D721Med (cell line): ENCODE data around the gene SLX4IP.

Experiments used
- DNase-seq: peaks from one replicate; pipeline ENCODE4 v3.0.0; 2011; ENCODE audit warnings: low spot score; ENCODE audit not compliant: insufficient read length
- FAIRE-seq: peaks from 2 replicates; lab custom pipeline; 2011; peaks lifted over from hg19 to GRCh38; lab: Jason Lieb, UNC
- TF ChIP-seq, protein P1 (sequence below): IDR thresholded peaks from 2 replicates; pipeline ENCODE4 v1.5.1; 2012; ENCODE audit warnings: mild to moderate bottlenecking, control low read depth; ENCODE audit not compliant: insufficient read depth; ENCODE audit errors: missing control alignments

Gene SLX4IP

DNA sequence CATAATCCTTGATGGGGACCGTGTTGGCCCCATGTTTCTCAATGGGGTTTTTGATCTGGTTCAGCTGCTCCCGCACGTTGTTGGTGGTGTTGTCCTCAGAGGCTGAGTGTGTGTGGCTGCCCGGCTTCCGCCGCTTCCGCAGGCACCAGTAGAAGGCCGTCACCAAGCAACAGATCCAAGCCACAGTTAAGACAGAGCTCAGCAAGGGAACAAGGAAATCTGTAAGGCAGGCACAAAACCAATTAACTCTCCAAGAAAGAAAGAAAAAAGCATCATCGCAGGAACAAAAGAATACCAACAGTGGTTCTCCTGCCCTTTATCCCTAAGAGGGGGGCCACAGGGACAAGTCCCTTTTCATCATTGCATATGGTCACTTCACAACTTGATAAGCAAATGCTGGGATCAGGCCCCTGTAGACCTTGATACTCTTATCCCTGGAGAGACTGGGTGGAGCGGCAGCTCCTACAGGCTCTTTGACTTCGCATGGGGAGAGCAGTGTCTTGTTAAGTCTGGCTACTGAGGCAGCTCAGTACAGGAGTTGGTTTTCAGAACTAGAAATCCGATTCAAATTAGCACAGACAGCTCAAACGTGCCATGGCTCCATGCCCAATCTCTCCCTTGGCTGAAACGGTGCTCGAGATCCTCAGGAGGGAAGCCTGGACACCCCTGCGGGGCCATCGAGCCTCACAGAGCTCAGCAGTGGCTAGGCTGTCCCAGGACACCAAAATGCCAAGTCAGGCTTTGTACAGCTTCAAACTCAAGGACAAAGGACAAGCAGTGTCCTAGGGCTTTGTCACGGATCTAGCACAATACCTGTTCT is 204.8 kb downstream of the SLX4IP start:
- TF ChIP-seq, protein P1, sequence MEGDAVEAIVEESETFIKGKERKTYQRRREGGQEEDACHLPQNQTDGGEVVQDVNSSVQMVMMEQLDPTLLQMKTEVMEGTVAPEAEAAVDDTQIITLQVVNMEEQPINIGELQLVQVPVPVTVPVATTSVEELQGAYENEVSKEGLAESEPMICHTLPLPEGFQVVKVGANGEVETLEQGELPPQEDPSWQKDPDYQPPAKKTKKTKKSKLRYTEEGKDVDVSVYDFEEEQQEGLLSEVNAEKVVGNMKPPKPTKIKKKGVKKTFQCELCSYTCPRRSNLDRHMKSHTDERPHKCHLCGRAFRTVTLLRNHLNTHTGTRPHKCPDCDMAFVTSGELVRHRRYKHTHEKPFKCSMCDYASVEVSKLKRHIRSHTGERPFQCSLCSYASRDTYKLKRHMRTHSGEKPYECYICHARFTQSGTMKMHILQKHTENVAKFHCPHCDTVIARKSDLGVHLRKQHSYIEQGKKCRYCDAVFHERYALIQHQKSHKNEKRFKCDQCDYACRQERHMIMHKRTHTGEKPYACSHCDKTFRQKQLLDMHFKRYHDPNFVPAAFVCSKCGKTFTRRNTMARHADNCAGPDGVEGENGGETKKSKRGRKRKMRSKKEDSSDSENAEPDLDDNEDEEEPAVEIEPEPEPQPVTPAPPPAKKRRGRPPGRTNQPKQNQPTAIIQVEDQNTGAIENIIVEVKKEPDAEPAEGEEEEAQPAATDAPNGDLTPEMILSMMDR: no peak
- FAIRE-seq (no peak), DNase-seq (no peak)

DNA sequence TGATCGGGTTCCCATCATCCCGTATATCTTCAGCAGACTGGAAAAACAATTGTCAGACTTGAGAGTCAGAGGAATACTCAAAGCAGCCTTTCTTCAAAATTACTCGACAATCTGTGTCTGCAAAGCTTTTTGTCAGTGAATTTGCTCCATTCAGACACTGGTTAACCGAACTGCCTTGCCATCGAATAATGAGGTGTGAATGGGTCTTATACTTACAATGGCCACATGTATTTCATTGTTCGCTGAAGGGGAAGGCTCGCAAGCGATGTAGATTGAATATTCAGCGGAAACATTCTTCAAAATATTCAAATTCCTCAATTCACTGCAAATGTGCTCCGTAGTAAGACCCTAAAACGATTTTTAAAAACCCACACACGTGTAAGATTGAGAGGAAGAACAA is 205.8 kb downstream of the SLX4IP start:
- TF ChIP-seq, protein P1: no peak
- DNase-seq: no peak
- no peak for FAIRE-seq

DNA sequence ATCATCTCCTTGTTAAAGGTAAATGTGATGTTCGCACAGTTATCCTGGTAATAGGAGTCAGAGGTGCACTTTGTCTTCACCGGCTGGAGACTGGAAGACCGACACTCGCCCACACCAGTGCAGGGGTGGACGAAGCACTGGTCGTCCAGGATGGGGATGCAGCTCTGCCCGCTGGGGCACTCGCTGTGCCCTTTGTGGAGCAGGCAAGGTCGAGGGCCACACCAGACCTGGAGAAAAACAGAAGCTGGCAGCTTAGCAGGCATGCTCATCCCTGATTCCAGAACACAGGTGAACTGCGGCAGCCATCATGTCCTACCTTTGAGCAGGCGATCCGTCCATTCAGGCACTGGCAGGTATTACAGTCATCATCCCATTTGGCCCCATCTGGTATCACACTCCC is 206.4 kb downstream of the SLX4IP start:
- DNase-seq (no peak), FAIRE-seq (no peak)
- TF ChIP-seq, protein P1: no peak

GRCh38 chr20:10641893-10642292 is 206.8 kb downstream of the SLX4IP start:
- DNase-seq (no peak), FAIRE-seq (no peak)
- TF ChIP-seq, protein P1: no peak

GRCh38 chr20:10642856-10643559 is 207.9 kb downstream of the SLX4IP start:
- TF ChIP-seq, protein P1: no peak
- no peak for DNase-seq
- FAIRE-seq: no peak

DNA sequence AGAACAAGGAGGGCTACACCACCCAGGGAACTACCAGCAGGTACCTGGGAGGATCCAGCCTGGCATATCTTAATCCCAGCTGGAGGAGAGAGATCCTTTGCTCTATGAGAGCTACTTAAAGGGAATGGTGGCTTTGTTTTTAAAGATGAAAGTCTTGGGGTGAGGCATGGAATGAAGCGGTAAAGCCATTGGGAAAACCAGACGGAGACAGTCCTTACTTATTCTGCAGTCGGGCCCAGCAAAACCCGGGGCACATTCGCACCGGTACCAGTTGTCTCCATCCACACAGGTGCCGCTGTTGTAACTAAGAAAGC is 208.4 kb downstream of the SLX4IP start:
- no peak for FAIRE-seq
- no peak for DNase-seq
- TF ChIP-seq, protein P1: no peak
